ENCODE data around the gene ZNF236. TPM values are rescaled to one million over a fixed set of nuclear protein-coding genes. Genes with fewer than 3 reads are reported as not detected.

The ZNF236 gene
- total and polyA plus RNA-seq, 2 donors (not counting 3 experiments of a cell fraction or from before 2014, with no cell fraction given), result 4.5 to 14.7 TPM

DNA sequence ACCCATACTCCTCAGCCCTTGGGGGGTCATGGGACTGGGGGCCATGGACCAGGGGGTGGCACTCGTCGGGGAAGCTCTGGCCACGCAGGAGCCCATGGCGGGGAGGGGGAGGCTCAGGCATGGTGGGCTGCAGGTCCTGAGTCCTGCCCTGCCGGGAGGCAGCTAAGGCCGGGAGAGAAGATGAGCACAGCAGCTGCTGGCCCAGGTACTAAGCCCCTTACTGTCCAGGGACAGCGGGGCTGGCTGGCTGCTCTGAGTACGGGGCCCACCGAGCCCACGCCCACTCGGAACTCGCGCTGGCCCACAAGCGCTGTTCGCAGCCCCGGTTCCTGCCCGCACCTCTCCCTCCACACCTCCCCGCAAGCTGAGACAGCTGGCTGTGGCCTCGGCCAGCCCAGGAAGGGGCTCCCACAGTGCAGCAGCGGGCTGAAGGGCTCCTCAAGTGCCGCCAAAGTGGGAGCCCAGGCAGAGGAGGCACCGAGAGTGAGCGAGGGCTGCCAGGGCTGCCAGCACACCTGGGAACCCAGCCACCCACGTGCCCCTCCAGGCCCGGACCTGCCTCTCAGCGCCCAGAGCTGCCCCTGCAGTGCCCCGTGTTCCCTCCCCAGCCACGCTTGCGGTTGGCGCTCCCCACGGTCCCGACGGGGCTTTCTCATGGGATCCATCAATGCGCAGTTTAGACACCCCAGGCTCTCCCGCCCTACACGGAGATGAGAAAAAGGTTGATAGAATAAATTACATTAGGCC lies 33.6 kb upstream of the ZNF236 start:
- Histone ChIP-seq H2AFZ (ENCODE audit: low read depth, low read length) (no peak overlapping the region), H3K4me2 (ENCODE audit: insufficient read depth, low read length) (no peak overlapping the region), H3K79me2 (ENCODE audit: control insufficient read depth, insufficient read depth, low read length) (no peaks in the 10 kb centered on the region), H4K20me1 (replicated peaks; ENCODE audit: control insufficient read depth, extremely low read depth, insufficient read depth, low read length) (no peaks in the 10 kb centered on the region), H3K36me3 (ENCODE audit: control insufficient read depth in 2 of 2, extremely low read depth in 1 of 2, insufficient read depth in 2 of 2, low read length in 2 of 2) (no peaks in the 10 kb centered on the region), H3K27me3 (ENCODE audit: control insufficient read depth in 2 of 2, insufficient read depth in 2 of 2, low read length in 2 of 2) (no peaks in the 10 kb centered on the region), H3K9me3 (replicated peaks; ENCODE audit: control insufficient read depth, insufficient read depth, low read length) (no peaks in the 10 kb centered on the region), H3K4me3 (replicated peaks in 1 of 3; ENCODE audit: insufficient read depth in 1 of 3, low read depth in 1 of 3, low read length in 3 of 3) (no peak overlapping the region), H3K9ac (replicated peaks; ENCODE audit: extremely low read depth, insufficient read depth, low read length) (no peak overlapping the region), H3K9me1 (replicated peaks; ENCODE audit: control insufficient read depth, extremely low read depth, insufficient read depth, low read length) (no peaks in the 10 kb centered on the region), H3K4me1 (ENCODE audit: control insufficient read depth, extremely low read depth, insufficient read depth, low read length) (no peaks in the 10 kb centered on the region), H3K27ac (ENCODE audit: insufficient read depth, low read depth, low read length) (no peak overlapping the region)
- TF ChIP-seq MYC (IDR thresholded peaks at IDR 0.05; ENCODE audit: low read depth, low read length), result no peak
- TF ChIP-seq, protein P1, sequence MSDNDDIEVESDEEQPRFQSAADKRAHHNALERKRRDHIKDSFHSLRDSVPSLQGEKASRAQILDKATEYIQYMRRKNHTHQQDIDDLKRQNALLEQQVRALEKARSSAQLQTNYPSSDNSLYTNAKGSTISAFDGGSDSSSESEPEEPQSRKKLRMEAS (IDR thresholded peaks at IDR 0.05; ENCODE audit: insufficient read depth, insufficient read length), result no peak
- TF ChIP-seq, protein P2, sequence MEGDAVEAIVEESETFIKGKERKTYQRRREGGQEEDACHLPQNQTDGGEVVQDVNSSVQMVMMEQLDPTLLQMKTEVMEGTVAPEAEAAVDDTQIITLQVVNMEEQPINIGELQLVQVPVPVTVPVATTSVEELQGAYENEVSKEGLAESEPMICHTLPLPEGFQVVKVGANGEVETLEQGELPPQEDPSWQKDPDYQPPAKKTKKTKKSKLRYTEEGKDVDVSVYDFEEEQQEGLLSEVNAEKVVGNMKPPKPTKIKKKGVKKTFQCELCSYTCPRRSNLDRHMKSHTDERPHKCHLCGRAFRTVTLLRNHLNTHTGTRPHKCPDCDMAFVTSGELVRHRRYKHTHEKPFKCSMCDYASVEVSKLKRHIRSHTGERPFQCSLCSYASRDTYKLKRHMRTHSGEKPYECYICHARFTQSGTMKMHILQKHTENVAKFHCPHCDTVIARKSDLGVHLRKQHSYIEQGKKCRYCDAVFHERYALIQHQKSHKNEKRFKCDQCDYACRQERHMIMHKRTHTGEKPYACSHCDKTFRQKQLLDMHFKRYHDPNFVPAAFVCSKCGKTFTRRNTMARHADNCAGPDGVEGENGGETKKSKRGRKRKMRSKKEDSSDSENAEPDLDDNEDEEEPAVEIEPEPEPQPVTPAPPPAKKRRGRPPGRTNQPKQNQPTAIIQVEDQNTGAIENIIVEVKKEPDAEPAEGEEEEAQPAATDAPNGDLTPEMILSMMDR (IDR thresholded peaks at IDR 0.05; ENCODE audit: extremely low read depth in 1 of 2, insufficient read depth in 1 of 2, low read depth in 1 of 2, low read length in 2 of 2), result no peak
- no peak for TF ChIP-seq FOS (IDR thresholded peaks at IDR 0.05; ENCODE audit: borderline replicate concordance, insufficient read depth, low read length)
- no peak for TF ChIP-seq GATA2 (IDR thresholded peaks at IDR 0.05; ENCODE audit: insufficient read depth, insufficient read length, low read depth, low read length)
- no peak for TF ChIP-seq POLR2A (IDR thresholded peaks at IDR 0.05; ENCODE audit: low read depth, low read length)
- TF ChIP-seq EZH2 (IDR thresholded peaks at IDR 0.05; ENCODE audit: borderline replicate concordance, low read depth, low read length, severe bottlenecking), result no peak
- TF ChIP-seq POLR2AphosphoS5 (IDR thresholded peaks at IDR 0.05; ENCODE audit: insufficient read depth, low read depth, low read length), result no peak
- TF ChIP-seq JUN (IDR thresholded peaks at IDR 0.05; ENCODE audit: borderline replicate concordance, insufficient read depth, insufficient read length, low read depth), result no peak
- DNase-seq (ENCODE audit: low read depth, low spot score) (no peak), FAIRE-seq (no peak)
- CTCF ChIA-PET, result interaction anchor here (5.5 kb wide), 1 partner anchor 13 kb away, joined by 40 read pairs; no protein-coding TSS in a partner anchor
- no TSS peak for BruUV-seq (replicated peaks)
- dilution Hi-C loops (cut with MboI; ENCODE audit: extremely low pct_ligation_motif_present, low sequenced_read_pairs), result no loop called here
- POLR2A ChIA-PET, result no interaction called here
- intact Hi-C loops (cut with micrococcal nuclease), result no loop called here

Data from endothelial cell of umbilical vein (primary cell).